GM12878 (cell line): ENCODE data around the gene GRXCR1. TPM values are rescaled to one million over a fixed set of nuclear protein-coding genes. Genes with fewer than 3 reads are reported as not detected.

Experiments
- ATAC-seq: fragments of 200-7000 bp; cut with Tn5 transposase; 3 replicates; pipeline ENCODE4 v1.9.1; 2020; ENCODE audit warnings: mild to moderate bottlenecking, moderate library complexity
- BruUV-seq: library from RNA; stranded (reverse); fragments of 400-500 nt; replicated peaks from 2 replicates; lab custom pipeline; 2021; lab: Mats Ljungman, UMichigan
- CTCF ChIA-PET: fragments of 300-600 bp; sonication (Branson Sonifier 250); formaldehyde crosslinking; extraction: SDS; loops from one replicate; lab custom pipeline; 2021; ENCODE audit warnings: inconsistent platforms; lab: Yijun Ruan, JAX
- POLR2A ChIA-PET: fragments of 350-600 bp; formaldehyde crosslinking; extraction: SDS; loops from one replicate; lab custom pipeline; 2021; ENCODE audit warnings: inconsistent platforms; lab: Charles Lee
- RAD21 ChIA-PET: fragments of 300-600 bp; sonication (Branson Sonifier 250); formaldehyde crosslinking; loops from one replicate; lab custom pipeline; 2023; ENCODE audit warnings: antibody characterized with exemption; ENCODE audit not compliant: unreplicated experiment; lab: Charles Lee
- SMC1A ChIA-PET: fragments of 300-600 bp; sonication (Branson Sonifier 250); formaldehyde crosslinking; loops from one replicate; lab custom pipeline; 2023; ENCODE audit not compliant: unreplicated experiment, uncharacterized antibody; lab: Charles Lee
- DNase-seq: peaks from one replicate; pipeline ENCODE4 v3.0.0-alpha.2; 2011; ENCODE audit warnings: low read depth, low spot score
- FAIRE-seq: peaks from 3 replicates; lab custom pipeline; 2011; peaks lifted over from hg19 to GRCh38; lab: Jason Lieb, UNC
- H2AFZ ChIP-seq: 2 replicates; pipeline ENCODE4 v1.6.0; 2011; ENCODE audit warnings: low read depth, low read length, control low read depth; ENCODE audit not compliant: control insufficient read depth
- H3K27ac ChIP-seq: 2 replicates; pipeline ENCODE4 v1.5.1; 2011; ENCODE audit warnings: control low read depth; ENCODE audit not compliant: control insufficient read depth, insufficient read depth
- H3K27me3 ChIP-seq, 2 experiments: replicated peaks in 1 of 2; 2 replicates each; pipeline versions ENCODE4 v1.6.0 to v1.6.1; 2011; ENCODE audit warnings: low read length in 1 of 2; ENCODE audit not compliant: control insufficient read depth in 2 of 2, insufficient read depth in 2 of 2
- H3K36me3 ChIP-seq, 2 experiments: 2 replicates each; pipeline ENCODE4 v1.5.1; 2011; ENCODE audit warnings: low read length in 1 of 2; ENCODE audit not compliant: control insufficient read depth in 2 of 2, insufficient read depth in 2 of 2
- H3K4me1 ChIP-seq: 2 replicates; pipeline ENCODE4 v1.6.1; 2011; ENCODE audit warnings: mild to moderate bottlenecking, low read length, moderate library complexity, mixed read lengths; ENCODE audit not compliant: control insufficient read depth, insufficient read depth
- H3K4me2 ChIP-seq: 2 replicates; pipeline ENCODE4 v1.6.0; 2011; ENCODE audit warnings: control low read depth; ENCODE audit not compliant: control insufficient read depth, insufficient read depth
- H3K4me3 ChIP-seq: fragments of 200-600 bp; sonication (generic); 2 replicates; pipeline ENCODE4 v1.5.1; 2016
- H3K79me2 ChIP-seq: 2 replicates; pipeline ENCODE4 v1.6.0; 2011; ENCODE audit warnings: low read length; ENCODE audit not compliant: control insufficient read depth, insufficient read depth
- H3K9ac ChIP-seq: 2 replicates; pipeline ENCODE4 v1.8.0; 2011; ENCODE audit warnings: low read length, control low read depth, mixed read lengths; ENCODE audit not compliant: control insufficient read depth, insufficient read depth
- H3K9me3 ChIP-seq: replicated peaks from 3 replicates; pipeline ENCODE4 v1.5.1; 2011; ENCODE audit warnings: mild to moderate bottlenecking, low read length; ENCODE audit not compliant: control insufficient read depth, insufficient read depth
- H4K20me1 ChIP-seq: 2 replicates; pipeline ENCODE4 v1.6.0; 2011; ENCODE audit not compliant: control insufficient read depth, insufficient read depth
- CBX3 ChIP-seq: fragments of 200-600 bp; sonication (generic); IDR thresholded peaks from 2 replicates; pipeline ENCODE4 v1.6.1; 2016; ENCODE audit warnings: low read depth, borderline replicate concordance
- MEF2A ChIP-seq: IDR thresholded peaks from 2 replicates; pipeline ENCODE4 v1.6.1; 2011; ENCODE audit warnings: low read depth, mild to moderate bottlenecking, low read length, moderate library complexity; ENCODE audit not compliant: insufficient read depth
- POLR2AphosphoS2 ChIP-seq: IDR thresholded peaks from 2 replicates; pipeline ENCODE4 v1.6.1; 2011; ENCODE audit warnings: low read depth, mild to moderate bottlenecking, low read length, improper control_type of control experiment, moderate library complexity
- RAD21 ChIP-seq: IDR thresholded peaks from 2 replicates; pipeline ENCODE4 v1.6.1; 2011; ENCODE audit warnings: mild to moderate bottlenecking, low read depth, low read length, moderate library complexity; ENCODE audit not compliant: insufficient read depth
- SMC3 ChIP-seq: IDR thresholded peaks from 2 replicates; pipeline ENCODE4 v1.6.1; 2011; ENCODE audit warnings: low read length, improper control_type of control experiment, borderline replicate concordance
- SRF ChIP-seq, 2 experiments: IDR thresholded peaks; 2 replicates each; pipeline ENCODE4 v1.6.1; 2011; ENCODE audit warnings: low read depth in 2 of 2, low read length in 2 of 2, mild to moderate bottlenecking in 1 of 2, moderate library complexity in 1 of 2
- TCF12 ChIP-seq: IDR thresholded peaks from 2 replicates; pipeline ENCODE4 v1.6.1; 2011; ENCODE audit warnings: low read depth, mild to moderate bottlenecking, low read length
- WGBS: methylation state at CpG from one replicate; pipeline ENCODE4 v1.1.6; 2016; ENCODE audit warnings: low lambda C conversion rate; ENCODE audit not compliant: insufficient replicate concordance, insufficient coverage; ENCODE audit errors: missing lambda C conversion rate; 5-methylcytosine and 5-hydroxymethylcytosine counted together
- in situ Hi-C: fragments of 300-500 bp; cut with MboI; formaldehyde crosslinking; loops from 9 replicates; pipeline ENCODE4 v1.14.3; 2018; ENCODE audit warnings: mixed read lengths
- intact Hi-C: fragments of 100-400 bp; cut with micrococcal nuclease; formaldehyde crosslinking; loops from one replicate; pipeline ENCODE4 v1.14.2; 2022; ENCODE audit not compliant: unreplicated experiment
- polyA plus RNA-seq, 11 experiments: library from polyadenylated mRNA; depleted of rRNA in 4 of 11; unstranded in 6 of 11; stranded (reverse) in 5 of 11; fragments of >200 nt; fragmentation: Nextera tagmentation in 4 of 11; fragmentation: Illumina TruSeq in 1 of 11; extraction: Ambion mirVana in 4 of 11; extraction: Trizol in 1 of 11; gene quantifications; 1 replicate in 1 of 11; 2 replicates in 10 of 11; pipeline versions ENCODE4 v1.2.1 to v1.2.3, GENCODE V29; 2011 to 2016; ENCODE audit warnings: inconsistent platforms in 2 of 11, missing spikeins in 2 of 11, low read depth in 1 of 11
- total RNA-seq, 4 experiments: library from RNA; depleted of rRNA in 3 of 4; stranded (reverse); fragments of >200 nt in 3 of 4; fragmentation: Illumina TruSeq in 1 of 4; extraction: Trizol in 1 of 4; gene quantifications; 2 replicates each; pipeline versions ENCODE4 v1.2.1 to v1.2.3, GENCODE V29; 2013 to 2021
- TF ChIP-seq, protein P1 (sequence below): fragments of 450-650 bp; conservative IDR thresholded peaks from 2 replicates; pipeline ENCODE4 v1.6.1; 2017; ENCODE audit warnings: mild to moderate bottlenecking, moderate library complexity
- TF ChIP-seq, protein P2 (sequence below): fragments of 450-650 bp; IDR thresholded peaks from 2 replicates; pipeline ENCODE4 v1.6.1; 2018; ENCODE audit warnings: borderline replicate concordance, mild to moderate bottlenecking; ENCODE audit not compliant: partially characterized antibody
- TF ChIP-seq, protein P3 (sequence below), 3 experiments: IDR thresholded peaks in 2 of 3; conservative IDR thresholded peaks in 1 of 3; 2 replicates each; pipeline ENCODE4 v1.5.1; 2011; ENCODE audit warnings: low read depth in 3 of 3, low read length in 3 of 3, mild to moderate bottlenecking in 3 of 3, control low read depth in 2 of 3, moderate library complexity in 2 of 3, inconsistent platforms in 1 of 3, mixed read lengths in 1 of 3; ENCODE audit not compliant: control insufficient read depth in 2 of 3, insufficient read depth in 1 of 3; ENCODE audit errors: extremely low read depth in 1 of 3
- TF ChIP-seq, protein P4 (sequence below): IDR thresholded peaks from 2 replicates; pipeline ENCODE4 v1.6.1; 2011; ENCODE audit warnings: borderline replicate concordance, low read depth, mild to moderate bottlenecking, moderate library complexity, low read length; ENCODE audit not compliant: insufficient read depth, poor library complexity, severe bottlenecking

GRXCR1 gene
- total and polyA plus RNA-seq, 10 of the 15 experiments (the other 5 are each of a cell fraction or from before 2014, with no cell fraction given): not detected

DNA sequence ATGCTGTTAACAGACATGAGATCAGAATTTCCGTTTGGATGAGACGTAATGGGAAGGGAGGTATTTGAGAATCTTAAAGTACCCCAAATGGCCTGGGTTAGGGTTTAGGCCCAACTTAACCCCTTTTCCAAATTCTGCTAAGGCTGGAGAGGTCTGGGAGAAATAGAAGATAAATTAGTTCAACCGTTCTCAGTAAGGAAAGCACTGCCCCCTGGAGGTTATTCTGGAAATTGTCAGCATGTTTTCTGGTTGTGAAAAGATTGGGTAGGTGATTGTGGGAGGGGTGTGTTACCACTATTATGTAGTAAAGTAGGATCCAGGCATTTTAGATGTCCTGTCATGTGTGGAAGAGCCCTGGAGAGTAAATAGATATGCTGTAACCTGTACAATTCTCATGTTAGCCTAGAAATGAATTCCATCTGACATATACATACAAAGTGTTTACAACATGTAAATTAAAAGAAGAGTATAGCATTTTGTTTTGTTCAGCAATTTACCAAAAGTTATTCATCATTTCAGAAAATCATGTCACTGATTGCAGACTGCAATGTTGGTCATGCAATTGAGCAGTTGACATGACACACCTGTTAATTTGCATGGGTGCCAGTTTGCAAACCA, 26.8 kb upstream of the GRXCR1 start:
- Histone ChIP-seq H3K4me1 (no peaks in the 10 kb centered on the region), H3K4me3 (no peak overlapping the region), H2AFZ (no peak overlapping the region), H3K4me2 (no peak overlapping the region), H3K36me3 (no peaks in the 10 kb centered on the region), H3K9me3 (no peaks in the 10 kb centered on the region), H3K27ac (no peak overlapping the region), H3K27me3 (no peaks in the 10 kb centered on the region), H3K79me2 (no peaks in the 10 kb centered on the region), H4K20me1 (no peaks in the 10 kb centered on the region), H3K9ac (no peak overlapping the region)
- CTCF ChIA-PET: interaction anchor here (0.6 to 3.0 kb wide), 9 partner anchors 13 to 580 kb away, joined by 3 to 21 read pairs (median 3); no protein-coding TSS in a partner anchor
- DNase-seq (no peak), ATAC-seq (peak; percentile 85), FAIRE-seq (no peak)
- SMC1A ChIA-PET: interaction anchor here (1.0 to 2.6 kb wide), 4 partner anchors 10 to 494 kb away, joined by 3 to 17 read pairs (median 6); no protein-coding TSS in a partner anchor
- RAD21 ChIA-PET: interaction anchor here (1.8 kb wide), 1 partner anchor 297 kb away, joined by 21 read pairs; no protein-coding TSS in a partner anchor
- in situ Hi-C loops (no loop called here), intact Hi-C loops (loop anchor here (1.0 to 10.0 kb wide), 3 partner anchors 208 to 471 kb away; partner anchors contain the start of genes ATP8A1 and SHISA3)
- BruUV-seq: no TSS peak
- POLR2A ChIA-PET: interaction anchor here (0.6 kb wide), 1 partner anchor 933 kb away, joined by 3 read pairs; no protein-coding TSS in a partner anchor
- TF ChIP-seq SMC3 (peak; percentile 61; the same call in 1 of the 2 replicates), CBX3 (no peak), TCF12 (no peak), POLR2AphosphoS2 (no peak), SRF (IDR thresholded peaks at IDR 0.05; ENCODE audit: low read depth in 2 of 2, low read length in 2 of 2) (no peak), MEF2A (no peak), RAD21 (peak; percentile 89)
- TF ChIP-seq, protein P1, sequence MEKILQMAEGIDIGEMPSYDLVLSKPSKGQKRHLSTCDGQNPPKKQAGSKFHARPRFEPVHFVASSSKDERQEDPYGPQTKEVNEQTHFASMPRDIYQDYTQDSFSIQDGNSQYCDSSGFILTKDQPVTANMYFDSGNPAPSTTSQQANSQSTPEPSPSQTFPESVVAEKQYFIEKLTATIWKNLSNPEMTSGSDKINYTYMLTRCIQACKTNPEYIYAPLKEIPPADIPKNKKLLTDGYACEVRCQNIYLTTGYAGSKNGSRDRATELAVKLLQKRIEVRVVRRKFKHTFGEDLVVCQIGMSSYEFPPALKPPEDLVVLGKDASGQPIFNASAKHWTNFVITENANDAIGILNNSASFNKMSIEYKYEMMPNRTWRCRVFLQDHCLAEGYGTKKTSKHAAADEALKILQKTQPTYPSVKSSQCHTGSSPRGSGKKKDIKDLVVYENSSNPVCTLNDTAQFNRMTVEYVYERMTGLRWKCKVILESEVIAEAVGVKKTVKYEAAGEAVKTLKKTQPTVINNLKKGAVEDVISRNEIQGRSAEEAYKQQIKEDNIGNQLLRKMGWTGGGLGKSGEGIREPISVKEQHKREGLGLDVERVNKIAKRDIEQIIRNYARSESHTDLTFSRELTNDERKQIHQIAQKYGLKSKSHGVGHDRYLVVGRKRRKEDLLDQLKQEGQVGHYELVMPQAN: no peak
- TF ChIP-seq, protein P2, sequence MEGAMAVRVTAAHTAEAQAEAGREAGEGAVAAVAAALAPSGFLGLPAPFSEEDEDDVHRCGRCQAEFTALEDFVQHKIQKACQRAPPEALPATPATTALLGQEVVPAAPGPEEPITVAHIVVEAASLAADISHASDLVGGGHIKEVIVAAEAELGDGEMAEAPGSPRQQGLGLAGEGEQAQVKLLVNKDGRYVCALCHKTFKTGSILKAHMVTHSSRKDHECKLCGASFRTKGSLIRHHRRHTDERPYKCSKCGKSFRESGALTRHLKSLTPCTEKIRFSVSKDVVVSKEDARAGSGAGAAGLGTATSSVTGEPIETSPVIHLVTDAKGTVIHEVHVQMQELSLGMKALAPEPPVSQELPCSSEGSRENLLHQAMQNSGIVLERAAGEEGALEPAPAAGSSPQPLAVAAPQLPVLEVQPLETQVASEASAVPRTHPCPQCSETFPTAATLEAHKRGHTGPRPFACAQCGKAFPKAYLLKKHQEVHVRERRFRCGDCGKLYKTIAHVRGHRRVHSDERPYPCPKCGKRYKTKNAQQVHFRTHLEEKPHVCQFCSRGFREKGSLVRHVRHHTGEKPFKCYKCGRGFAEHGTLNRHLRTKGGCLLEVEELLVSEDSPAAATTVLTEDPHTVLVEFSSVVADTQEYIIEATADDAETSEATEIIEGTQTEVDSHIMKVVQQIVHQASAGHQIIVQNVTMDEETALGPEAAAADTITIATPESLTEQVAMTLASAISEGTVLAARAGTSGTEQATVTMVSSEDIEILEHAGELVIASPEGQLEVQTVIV: no peak
- TF ChIP-seq, protein P3, sequence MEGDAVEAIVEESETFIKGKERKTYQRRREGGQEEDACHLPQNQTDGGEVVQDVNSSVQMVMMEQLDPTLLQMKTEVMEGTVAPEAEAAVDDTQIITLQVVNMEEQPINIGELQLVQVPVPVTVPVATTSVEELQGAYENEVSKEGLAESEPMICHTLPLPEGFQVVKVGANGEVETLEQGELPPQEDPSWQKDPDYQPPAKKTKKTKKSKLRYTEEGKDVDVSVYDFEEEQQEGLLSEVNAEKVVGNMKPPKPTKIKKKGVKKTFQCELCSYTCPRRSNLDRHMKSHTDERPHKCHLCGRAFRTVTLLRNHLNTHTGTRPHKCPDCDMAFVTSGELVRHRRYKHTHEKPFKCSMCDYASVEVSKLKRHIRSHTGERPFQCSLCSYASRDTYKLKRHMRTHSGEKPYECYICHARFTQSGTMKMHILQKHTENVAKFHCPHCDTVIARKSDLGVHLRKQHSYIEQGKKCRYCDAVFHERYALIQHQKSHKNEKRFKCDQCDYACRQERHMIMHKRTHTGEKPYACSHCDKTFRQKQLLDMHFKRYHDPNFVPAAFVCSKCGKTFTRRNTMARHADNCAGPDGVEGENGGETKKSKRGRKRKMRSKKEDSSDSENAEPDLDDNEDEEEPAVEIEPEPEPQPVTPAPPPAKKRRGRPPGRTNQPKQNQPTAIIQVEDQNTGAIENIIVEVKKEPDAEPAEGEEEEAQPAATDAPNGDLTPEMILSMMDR (IDR thresholded peaks at IDR 0.05 in 2 of 3, conservative IDR thresholded peaks at IDR 0.05 in 1 of 3; ENCODE audit: control insufficient read depth in 2 of 3, extremely low read depth in 1 of 3, insufficient read depth in 1 of 3, low read depth in 3 of 3, low read length in 3 of 3): peak; percentile 65 to 72 (median 68)
- TF ChIP-seq, protein P4, sequence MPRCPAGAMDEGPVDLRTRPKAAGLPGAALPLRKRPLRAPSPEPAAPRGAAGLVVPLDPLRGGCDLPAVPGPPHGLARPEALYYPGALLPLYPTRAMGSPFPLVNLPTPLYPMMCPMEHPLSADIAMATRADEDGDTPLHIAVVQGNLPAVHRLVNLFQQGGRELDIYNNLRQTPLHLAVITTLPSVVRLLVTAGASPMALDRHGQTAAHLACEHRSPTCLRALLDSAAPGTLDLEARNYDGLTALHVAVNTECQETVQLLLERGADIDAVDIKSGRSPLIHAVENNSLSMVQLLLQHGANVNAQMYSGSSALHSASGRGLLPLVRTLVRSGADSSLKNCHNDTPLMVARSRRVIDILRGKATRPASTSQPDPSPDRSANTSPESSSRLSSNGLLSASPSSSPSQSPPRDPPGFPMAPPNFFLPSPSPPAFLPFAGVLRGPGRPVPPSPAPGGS: peak; percentile 58
- WGBS: 31% methylated on average over 3 of the region's 3 CpGs
